LNCAP (cell line): ENCODE measurements around the gene CUX1.

ENCODE experiments used
- TF ChIP-seq, protein P1 (sequence below): fragments of 450-650 bp; IDR thresholded peaks from 2 replicates; pipeline ENCODE4 v1.5.1; 2017; ENCODE audit warnings: mild to moderate bottlenecking

The CUX1 gene

DNA sequence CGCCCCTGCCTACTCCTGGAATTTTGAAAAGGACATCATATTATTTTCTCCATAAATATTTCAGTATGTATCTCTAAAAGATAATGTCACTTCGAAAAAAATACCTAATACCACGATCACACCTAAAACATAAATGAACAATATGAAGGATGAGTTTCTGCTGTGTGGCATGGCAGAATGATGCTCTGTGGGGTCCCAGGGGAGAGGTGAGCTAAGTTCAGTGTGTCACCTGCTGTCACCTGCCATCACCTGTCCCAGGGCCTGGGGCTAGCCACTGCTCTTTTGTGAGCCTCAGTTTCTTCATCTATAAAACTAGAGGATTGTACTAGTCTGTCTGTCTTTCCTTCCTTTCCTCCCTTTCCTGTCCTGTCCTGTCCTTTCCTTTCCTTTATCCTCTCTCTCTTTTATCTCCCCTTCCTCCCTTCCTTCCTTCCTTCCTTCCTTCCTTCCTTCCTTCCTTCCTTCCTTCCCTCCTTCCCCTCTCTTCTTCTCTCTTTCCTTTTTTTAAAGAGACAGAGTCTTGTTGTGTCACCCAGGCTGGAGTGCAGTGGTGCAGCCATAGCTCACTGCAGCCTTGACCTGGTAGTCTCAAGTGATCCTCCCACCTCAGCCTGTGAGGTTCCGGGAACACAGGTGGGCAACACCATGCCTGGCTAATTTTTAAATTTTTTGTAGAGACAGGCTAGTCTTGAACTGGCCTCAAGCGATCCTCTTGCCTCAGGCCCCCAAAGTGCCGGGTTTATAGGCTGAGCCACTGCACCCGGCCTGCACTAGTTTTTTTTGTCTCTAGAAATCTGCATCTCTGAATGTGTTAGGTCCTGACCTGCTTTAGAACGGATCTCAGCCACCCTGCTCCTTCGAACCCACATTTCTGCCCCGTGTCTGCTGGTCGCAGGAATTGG lies 43.1 kb downstream of the CUX1 start:
- TF ChIP-seq, protein P1, sequence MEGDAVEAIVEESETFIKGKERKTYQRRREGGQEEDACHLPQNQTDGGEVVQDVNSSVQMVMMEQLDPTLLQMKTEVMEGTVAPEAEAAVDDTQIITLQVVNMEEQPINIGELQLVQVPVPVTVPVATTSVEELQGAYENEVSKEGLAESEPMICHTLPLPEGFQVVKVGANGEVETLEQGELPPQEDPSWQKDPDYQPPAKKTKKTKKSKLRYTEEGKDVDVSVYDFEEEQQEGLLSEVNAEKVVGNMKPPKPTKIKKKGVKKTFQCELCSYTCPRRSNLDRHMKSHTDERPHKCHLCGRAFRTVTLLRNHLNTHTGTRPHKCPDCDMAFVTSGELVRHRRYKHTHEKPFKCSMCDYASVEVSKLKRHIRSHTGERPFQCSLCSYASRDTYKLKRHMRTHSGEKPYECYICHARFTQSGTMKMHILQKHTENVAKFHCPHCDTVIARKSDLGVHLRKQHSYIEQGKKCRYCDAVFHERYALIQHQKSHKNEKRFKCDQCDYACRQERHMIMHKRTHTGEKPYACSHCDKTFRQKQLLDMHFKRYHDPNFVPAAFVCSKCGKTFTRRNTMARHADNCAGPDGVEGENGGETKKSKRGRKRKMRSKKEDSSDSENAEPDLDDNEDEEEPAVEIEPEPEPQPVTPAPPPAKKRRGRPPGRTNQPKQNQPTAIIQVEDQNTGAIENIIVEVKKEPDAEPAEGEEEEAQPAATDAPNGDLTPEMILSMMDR: no peak

DNA sequence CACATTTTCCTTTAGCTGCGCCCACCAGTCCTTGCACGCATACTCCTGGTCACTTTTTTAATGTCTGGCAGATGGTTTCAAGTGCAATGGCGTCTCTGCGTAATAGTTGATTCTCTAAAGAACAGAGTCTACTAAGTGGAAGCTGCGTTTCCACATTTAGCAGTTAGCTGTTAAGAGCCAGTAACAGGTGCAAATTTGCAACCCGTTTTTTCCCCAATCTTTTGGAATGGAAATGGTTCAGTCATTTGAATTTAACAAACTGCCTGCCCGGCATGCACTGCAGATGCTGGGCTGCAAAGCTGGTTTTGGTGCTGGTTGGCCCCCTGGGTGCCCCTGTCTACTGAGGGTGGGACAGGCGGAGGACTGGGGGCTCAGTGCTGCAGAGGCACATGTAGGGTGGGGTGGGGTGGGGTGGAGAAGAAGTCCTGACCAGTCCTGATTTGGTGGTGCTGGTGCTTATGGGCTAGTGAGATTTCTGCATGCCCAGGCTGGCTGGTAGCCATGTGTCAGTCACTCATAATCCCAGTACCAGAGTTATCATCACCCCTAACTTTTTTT lies 43.9 kb downstream of the CUX1 start:
- TF ChIP-seq, protein P1: no peak

DNA sequence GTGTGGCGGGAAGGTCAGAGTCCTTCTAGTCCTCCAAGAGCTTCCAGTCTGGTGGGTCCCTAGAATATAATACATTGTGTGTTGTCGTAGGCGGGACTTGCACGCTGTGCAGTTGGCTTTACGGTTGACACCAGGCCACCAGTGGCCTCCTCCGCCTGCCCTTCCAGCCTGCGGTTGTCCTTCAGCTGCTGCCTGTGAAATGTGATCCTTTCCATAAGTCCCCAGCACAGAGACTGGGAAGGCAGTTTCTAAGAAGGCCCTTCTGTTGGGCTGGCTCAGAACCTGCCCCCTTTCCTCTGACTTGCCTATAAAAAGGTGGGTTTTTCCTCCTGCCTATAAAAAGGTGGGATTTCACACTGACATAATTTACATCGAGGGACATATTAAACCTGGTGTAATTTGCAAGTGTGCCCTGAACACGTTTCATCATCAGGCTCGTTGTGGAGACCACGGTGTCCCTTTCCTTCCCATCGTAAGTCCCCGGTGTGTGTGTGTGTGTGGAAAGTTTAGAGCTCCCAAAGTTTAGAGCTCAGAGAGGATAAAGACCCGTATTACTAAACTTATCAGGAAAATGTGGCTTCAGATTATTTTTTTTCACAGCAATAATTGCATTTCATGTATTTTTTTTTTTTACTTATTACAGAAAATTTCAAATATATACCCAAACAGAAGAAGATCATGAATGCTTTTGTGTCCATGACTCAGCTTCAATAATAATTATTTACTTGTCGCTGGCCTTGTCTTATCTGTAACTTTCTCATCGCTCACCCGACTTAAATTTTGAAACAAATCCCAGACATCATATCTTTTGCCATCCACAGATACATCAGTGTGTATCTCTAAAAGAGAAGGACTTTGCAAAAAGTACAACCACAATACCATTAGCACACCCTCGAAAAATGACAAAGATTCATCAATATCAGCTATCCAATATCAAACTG lies 45.1 kb downstream of the CUX1 start:
- TF ChIP-seq, protein P1: no peak

DNA sequence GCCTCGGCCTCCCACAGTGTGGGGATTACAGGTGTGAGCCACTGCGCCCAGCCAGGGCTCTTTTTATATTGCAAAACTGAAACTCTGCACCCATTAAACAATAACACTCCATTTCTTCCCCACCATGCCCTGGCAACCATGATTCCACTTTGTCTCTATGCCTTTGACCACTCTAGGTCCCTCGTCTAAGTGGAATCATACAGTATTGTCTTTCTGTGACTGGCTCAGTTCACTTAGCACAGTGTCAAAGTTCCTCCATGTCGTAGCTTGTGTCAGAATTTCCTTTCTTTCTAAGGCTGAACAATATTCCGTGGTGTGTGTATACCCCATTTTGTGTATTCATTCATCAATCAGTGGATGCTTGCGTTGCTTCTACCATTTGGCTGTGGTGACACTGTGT lies 46.2 kb downstream of the CUX1 start:
- TF ChIP-seq, protein P1: no peak

DNA sequence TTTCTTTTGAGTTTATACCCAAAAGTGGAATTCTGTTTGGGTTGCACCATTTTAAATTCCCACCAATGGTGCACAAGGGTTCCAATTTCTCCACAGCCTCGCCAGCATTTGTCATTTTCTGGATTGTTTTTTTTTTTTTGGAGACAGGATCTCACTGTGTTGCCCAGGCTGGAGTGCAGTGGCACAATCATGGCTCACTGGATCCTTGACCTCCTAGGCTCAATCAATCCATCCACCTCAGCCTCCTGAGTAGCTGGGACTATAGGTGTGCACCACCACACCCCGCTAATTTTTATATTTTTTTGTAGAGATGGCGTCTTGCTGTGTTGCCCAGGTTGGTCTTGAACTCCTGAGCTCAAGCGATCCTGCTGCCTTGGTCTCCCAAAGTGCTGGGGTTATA lies 46.6 kb downstream of the CUX1 start:
- TF ChIP-seq, protein P1: no peak

DNA sequence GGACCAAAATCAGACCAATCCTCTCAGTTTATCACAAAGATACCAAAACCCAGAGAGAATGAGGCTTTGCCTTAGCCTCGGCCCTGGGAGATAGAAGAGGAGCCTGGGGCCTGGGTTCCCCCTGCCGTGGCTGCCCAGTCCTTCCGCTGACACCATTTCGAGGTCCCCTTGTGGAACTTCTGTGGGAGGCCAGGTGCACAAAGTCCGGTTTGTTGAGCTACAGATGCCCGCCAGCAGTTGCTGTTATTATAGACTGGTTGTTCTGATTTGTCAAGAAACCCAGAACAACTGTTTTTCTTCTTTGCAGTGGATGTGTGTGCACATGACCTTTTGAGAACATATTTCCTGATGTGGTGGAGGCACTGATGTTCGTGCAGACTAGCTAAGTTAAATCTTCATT lies 47.6 kb downstream of the CUX1 start:
- TF ChIP-seq, protein P1: no peak

DNA sequence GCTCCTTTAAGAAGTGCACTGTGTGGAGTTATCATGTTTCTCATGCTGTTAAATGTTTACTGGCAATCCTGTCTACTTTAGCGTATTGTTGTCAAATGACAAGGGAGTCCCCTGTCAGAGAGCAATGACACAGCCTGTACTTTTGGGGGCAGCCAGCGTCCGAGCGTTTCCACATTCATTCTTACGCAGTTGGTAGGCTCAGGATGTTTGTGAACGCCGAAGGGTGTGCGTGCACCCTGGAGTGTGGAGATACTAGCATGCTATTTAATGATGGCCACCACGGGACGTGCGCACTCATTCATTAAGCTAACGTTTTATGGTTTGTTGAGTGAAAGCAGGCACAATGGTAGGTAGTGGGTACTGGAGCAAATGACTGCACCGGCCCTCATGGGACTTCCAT lies 48.0 kb downstream of the CUX1 start:
- TF ChIP-seq, protein P1: no peak
